Measurements from ENCODE around the gene LARGE1.

- TF ChIP-seq CTCF (conservative IDR thresholded peaks at IDR 0.05 in 1 of 2, IDR thresholded peaks at IDR 0.05 in 1 of 2; ENCODE audit: low read depth in 1 of 2, low read length in 2 of 2) (no peak), EZH2 (IDR thresholded peaks at IDR 0.05; ENCODE audit: low read length, missing control alignments) (no peak)
Observed at GRCh38 chr22:33656808-33657628, 263.3 kb downstream of the LARGE1 start.

All from fibroblast of lung (primary cell).